ENCODE results near the gene GPRC5B.

The GPRC5B gene

GRCh38 chr16:19896951-19897350 lies 12.3 kb upstream of the GPRC5B start:
- DNase-seq = no peak

GRCh38 chr16:19894586-19894985 lies 9.9 kb upstream of the GPRC5B start:
- no peak for DNase-seq

DNA sequence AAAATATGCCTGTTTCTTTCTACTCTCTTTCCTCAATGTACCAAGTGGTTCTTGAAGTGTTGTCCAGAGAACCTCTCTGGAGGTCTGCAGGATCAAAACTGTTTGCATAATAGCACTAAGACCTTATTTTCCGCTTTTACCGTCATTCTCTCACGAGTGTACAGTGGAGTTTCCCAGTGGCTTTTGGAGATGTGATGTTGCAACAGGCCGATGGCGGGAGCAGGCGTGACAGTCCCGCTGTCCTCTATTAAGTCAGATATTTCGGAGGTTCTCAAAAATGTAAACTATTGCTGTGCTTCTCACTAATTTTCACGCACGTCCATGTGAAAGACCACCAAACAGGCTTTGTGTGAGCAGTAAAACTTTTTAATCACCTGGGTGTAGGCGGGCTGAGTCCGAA lies 8.3 kb upstream of the GPRC5B start:
- no peak for DNase-seq

DNA sequence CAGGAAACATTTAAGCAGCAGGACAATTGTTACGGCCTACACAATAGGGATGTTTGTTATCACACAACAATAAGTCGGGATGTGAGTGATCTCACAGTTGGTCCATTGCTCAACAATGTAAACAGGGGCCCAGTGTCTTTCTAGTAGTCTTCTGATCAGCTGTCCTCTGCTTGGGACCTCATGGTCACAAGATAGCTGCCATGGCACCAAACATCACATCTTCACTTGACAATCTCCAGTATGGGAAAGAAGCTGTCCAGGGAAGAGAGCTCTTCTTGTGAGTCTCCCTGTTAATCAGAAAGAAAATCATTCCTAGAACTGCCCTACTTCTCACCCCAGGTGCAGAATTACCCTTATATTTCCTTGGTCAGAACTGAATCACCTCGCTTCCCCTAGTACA lies 6.3 kb upstream of the GPRC5B start:
- no peak for DNase-seq

DNA sequence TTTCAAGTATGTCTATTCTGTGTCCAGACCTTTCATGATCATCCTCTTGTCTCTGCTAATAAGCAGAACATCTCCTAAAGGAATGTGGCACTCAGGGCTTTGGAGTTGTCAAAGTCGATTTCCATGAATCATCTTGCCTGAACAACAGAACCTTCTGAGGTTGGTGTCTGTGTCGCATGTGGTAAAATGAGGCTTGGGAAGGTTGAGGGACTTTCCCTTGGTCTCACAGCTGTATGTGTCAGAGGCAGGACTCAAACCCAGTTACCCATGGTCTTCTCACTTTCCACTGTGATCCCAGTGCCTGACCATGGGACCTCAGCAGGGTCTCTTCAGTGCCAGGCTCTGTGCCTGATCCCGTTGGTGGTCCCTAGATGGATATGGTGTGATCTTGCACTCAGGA lies 4.2 kb upstream of the GPRC5B start:
- DNase-seq = no peak

- peak; percentile 22 to 49 for DNase-seq
Measured at GRCh38 chr16:19886073-19886941, 1.7 kb upstream of the GPRC5B start.

DNA sequence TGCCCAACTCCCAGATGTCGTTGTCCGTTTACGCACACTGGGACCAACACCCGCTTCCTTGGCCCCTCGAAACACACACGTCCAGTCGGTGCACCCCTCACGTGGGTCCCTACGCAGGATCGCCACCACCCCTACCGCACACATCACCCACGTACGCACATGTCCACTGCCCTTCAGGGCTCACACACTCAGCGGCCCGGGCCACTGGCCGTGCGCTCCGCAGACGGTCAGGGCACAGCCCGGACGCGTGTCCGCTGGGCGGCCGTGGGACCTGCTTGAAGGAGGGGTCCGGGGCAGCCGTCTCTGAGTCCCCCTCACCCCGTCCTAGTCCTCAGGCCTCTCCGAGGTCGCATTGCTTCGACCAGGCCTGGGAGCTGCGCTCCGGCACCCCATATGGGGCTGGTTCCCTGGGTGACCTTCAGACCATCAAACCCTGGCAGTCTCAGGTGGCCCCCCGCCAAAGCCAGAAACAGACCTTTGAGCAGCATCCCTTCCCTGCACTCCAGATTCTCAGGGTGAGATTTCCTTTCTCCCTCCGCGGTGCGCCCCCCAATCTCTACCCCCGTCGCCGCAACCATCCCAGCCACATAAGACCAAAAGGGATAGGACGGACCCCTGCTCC lies 914 bp upstream of the GPRC5B start:
- DNase-seq = no peak

DNA sequence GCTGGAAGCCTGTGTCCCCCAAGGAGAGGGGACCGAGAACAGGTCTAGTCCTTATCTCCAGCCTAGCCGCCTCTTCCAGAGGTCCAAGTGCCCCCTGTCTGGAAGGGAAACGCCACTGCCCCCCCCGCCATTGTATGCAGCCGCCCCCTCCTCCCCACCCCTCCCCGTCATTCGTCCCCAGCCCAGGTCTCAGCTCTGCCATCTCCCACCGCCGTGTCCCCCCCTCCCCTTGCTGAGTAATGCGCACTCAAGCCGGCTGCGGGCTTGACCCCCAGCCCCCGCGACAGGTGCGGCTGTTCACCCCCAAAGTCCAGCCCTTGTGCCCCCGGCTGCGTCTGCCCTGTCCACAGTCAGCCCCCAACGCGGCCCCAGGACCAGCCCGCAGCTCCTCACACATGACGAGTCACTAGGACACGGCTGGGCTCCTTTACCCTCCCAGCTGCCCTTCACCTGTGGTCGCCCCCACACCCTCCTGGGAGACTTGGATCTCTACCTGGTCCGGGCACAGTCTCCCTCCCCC lies 622 bp downstream of the GPRC5B start:
- DNase-seq = no peak

GRCh38 chr16:19883296-19883965 lies 1.2 kb downstream of the GPRC5B start:
- no peak for DNase-seq

DNA sequence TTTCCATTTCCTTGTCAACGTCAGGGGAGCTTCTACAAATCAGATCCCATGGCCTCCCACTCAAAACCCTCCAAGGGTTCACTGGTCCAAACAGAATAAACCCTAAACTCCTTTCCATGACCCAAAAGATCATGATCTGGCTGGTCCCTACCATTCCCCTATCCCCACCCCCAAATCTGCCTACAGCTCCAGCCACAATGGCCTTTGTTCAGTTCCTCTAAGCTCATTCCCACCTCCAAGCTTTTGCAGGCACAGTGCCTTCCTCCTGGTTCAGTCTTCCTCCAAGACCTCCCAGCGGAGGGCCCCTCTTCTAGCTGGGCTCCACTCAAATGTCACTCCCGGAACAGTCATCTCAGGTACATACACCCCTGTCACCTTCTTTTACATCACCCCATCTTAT lies 2.0 kb downstream of the GPRC5B start:
- no peak for DNase-seq

DNA sequence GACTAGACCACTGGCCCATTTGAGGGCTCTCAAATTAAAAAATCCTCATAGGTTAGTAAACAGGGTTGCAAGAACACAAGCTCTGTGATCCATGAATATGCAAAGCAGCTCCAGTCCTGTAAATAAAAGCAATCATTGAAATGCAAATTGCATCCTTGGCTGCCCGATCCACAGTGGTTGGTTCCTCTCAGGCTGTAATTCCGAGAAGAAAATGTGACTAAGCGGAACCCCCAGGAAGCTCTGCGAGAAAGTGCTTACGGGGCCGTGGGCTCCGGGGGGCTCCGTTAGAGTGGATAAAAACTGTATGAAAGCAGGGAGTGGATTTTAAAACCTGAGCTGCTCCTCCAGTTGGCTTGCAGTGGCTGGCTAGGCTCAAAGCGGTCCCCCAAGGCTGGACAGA lies 2.5 kb downstream of the GPRC5B start:
- DNase-seq = no peak

- no peak for DNase-seq
Measured at GRCh38 chr16:19881783-19882182, 2.9 kb downstream of the GPRC5B start.

DNA sequence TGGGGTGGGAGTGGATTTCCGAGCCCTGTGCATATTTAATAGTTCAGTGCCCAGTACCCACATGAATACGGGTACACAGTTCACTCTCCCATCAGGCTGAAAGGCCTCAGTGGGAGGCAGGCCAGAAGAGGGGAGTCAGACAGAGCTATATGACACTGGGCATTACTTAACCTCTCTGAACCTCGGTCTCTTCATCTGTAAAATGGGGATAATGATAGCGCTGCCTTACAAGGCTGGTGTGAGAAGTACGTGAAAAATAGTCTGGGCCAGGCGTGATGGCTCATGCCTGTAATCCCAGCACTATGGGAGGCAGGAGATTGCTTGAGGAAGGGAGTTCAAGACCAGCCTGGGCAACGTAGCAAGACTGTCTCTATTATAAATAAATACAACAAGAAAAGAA lies 3.6 kb downstream of the GPRC5B start:
- DNase-seq = no peak

DNA sequence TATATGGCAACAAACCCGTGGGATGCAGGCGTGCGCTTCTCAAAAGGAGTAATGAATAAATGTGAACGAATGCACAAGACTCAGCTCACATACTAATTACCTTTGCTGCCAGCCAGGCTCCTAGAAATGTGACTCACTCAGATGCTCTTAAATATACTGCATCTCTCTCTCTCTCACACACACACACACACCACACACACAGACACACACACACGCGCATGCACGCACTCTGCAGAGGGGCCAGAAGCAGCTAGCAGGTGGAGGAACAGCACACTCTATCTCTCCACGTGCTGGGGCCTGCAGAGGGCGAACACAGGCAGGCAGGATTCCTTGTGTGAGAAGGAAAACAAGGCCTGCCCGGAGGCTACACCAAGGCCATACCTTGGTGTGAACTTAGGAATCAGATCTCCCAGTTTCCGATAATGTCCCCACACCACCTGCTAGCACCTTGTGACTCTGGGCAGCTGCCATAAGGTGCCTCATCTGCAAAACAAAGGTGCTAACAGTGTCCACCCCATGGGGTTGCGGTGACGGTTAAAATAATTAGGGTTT lies 5.3 kb downstream of the GPRC5B start:
- DNase-seq = no peak

GRCh38 chr16:19878757-19879156 lies 5.9 kb downstream of the GPRC5B start:
- no peak for DNase-seq

- DNase-seq = no peak
Measured at GRCh38 chr16:19876501-19877059, 8.1 kb downstream of the GPRC5B start.

DNA sequence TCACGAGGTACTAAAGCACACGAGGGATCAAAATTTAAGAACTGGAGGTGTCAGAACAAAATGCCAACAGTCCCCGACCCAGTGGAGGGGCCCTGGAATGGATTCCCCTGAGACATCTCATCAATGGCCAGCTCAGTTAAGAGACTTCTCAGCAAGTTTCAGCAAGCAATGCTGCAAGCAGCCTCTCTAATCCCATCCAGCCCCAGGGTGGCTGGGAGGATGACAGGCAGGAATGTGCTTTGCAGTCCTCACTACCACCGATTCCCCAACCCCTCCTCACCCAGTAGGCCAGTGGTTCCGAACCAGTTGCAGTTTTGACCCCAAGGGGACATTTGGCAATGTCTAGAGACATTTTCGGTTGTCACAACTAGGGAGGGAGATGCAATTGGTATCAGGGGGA lies 8.7 kb downstream of the GPRC5B start:
- no peak for DNase-seq

DNA sequence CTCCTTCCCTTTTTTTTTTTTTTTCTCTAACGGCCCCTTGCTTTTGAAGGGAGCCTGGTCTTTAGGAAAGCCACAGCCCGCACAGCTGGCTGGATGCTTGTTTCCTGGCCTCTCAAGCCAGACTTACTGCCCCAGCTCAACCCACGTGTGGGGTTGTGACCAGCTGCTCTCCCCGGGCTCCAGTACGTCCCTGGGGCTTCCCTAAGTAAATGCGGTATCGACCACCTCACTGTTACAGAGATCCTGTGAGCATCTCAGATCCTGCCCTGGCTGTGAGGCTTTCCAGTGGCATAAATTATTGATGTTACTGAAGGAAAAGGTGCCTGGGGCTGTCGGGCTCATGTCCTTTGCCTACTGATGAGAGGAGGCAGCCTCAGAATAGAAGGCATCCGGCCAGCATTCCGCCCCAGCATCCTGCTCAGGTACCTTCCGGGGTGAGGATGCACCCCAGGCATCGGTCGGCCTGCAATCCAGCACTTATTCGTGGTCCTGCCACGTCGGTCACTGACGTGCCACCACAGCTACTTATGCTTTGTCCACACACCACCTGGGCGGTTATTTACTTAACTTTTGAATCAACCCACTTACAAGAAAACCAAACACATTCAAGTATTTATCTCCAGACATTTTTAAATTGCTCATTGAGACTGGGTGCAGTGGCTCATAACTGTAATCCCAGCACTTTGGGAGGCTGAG lies 9.6 kb downstream of the GPRC5B start:
- no peak for DNase-seq

GRCh38 chr16:19874026-19874425 lies 10.6 kb downstream of the GPRC5B start:
- no peak for DNase-seq

GRCh38 chr16:19872935-19873334 lies 11.7 kb downstream of the GPRC5B start:
- DNase-seq = no peak

- no peak for DNase-seq
Measured at GRCh38 chr16:19872179-19872863, 12.3 kb downstream of the GPRC5B start.

- DNase-seq = no peak
Measured at GRCh38 chr16:19871721-19872120, 12.9 kb downstream of the GPRC5B start.

All from SW 1271 (cell line).